HepG2 (cell line): ENCODE data around the gene SCYGR5. TPM values are rescaled to one million over a fixed set of nuclear protein-coding genes. Genes with fewer than 3 reads are reported as not detected.

Experiments
- ARNT2 ChIP-seq: sonication (generic); formaldehyde crosslinking; IDR thresholded peaks from 2 replicates; pipeline ENCODE4 v1.8.0; 2022; ENCODE audit warnings: mild to moderate bottlenecking, low read depth, missing genetic modification reagents, moderate library complexity
- ATF1 ChIP-seq: IDR thresholded peaks from 2 replicates; pipeline ENCODE4 v1.6.1; 2016; ENCODE audit warnings: mild to moderate bottlenecking, control low read depth
- ATRX ChIP-seq: sonication (generic); formaldehyde crosslinking; IDR thresholded peaks from 2 replicates; pipeline ENCODE4 v1.4.0; 2020; ENCODE audit warnings: missing genetic modification reagents, borderline replicate concordance
- DNMT1 ChIP-seq: sonication (generic); formaldehyde crosslinking; IDR thresholded peaks from 2 replicates; pipeline ENCODE4 v1.5.1; 2020; ENCODE audit warnings: mild to moderate bottlenecking, missing genetic modification reagents
- EHMT2 ChIP-seq: fragments of 200-600 bp; sonication (generic); IDR thresholded peaks from 2 replicates; pipeline ENCODE4 v1.7.0; 2017; ENCODE audit warnings: antibody characterized with exemption, low read depth, low read length, borderline replicate concordance
- ETV5 ChIP-seq: IDR thresholded peaks from 2 replicates; pipeline ENCODE4 v1.6.1; 2018; ENCODE audit warnings: missing biosample characterization, missing genetic modification reagents, inconsistent platforms, borderline replicate concordance
- GZF1 ChIP-seq: sonication (generic); formaldehyde crosslinking; IDR thresholded peaks from 2 replicates; pipeline ENCODE4 v1.5.1; 2020; ENCODE audit warnings: mild to moderate bottlenecking, missing genetic modification reagents
- JUNB ChIP-seq: sonication (generic); formaldehyde crosslinking; IDR thresholded peaks from 2 replicates; pipeline ENCODE4 v1.8.0; 2022; ENCODE audit warnings: missing genetic modification reagents, mild to moderate bottlenecking, borderline replicate concordance
- PHF8 ChIP-seq: sonication (generic); formaldehyde crosslinking; IDR thresholded peaks from 2 replicates; pipeline ENCODE4 v1.5.0; 2020; ENCODE audit warnings: missing genetic modification reagents
- RXRB ChIP-seq: IDR thresholded peaks from 2 replicates; pipeline ENCODE4 v1.6.1; 2016; ENCODE audit warnings: borderline replicate concordance, missing genetic modification reagents, missing compliant biosample characterization
- SAP130 ChIP-seq: IDR thresholded peaks from 2 replicates; pipeline ENCODE4 v1.6.1; 2016; ENCODE audit warnings: low read depth
- SIX4 ChIP-seq: sonication (generic); formaldehyde crosslinking; IDR thresholded peaks from 2 replicates; pipeline ENCODE4 v1.4.0; 2020; ENCODE audit warnings: missing genetic modification reagents
- SMC3 ChIP-seq: IDR thresholded peaks from 2 replicates; pipeline ENCODE4 v1.6.1; 2011; ENCODE audit warnings: low read length, improper control_type of control experiment
- TCF7 ChIP-seq: sonication (generic); IDR thresholded peaks from 2 replicates; pipeline ENCODE4 v1.6.1; 2016; ENCODE audit warnings: antibody characterized with exemption, low read depth
- ZFP36L1 ChIP-seq: sonication (generic); formaldehyde crosslinking; IDR thresholded peaks from 2 replicates; pipeline ENCODE4 v1.8.0; 2022; ENCODE audit warnings: mild to moderate bottlenecking, missing genetic modification reagents, moderate library complexity
- ZFP36L2 ChIP-seq: sonication (generic); formaldehyde crosslinking; IDR thresholded peaks from 2 replicates; pipeline ENCODE4 v1.4.0; 2020; ENCODE audit warnings: missing genetic modification reagents
- ZNF572 ChIP-seq: sonication (generic); formaldehyde crosslinking; IDR thresholded peaks from 2 replicates; pipeline ENCODE4 v1.5.1; 2020; ENCODE audit warnings: mild to moderate bottlenecking, missing genetic modification reagents
- polyA plus RNA-seq, 8 experiments: library from polyadenylated mRNA; depleted of rRNA in 3 of 8; stranded (reverse) in 7 of 8; unstranded in 1 of 8; fragments of >200 nt; fragmentation: Illumina TruSeq in 4 of 8; extraction: Trizol in 4 of 8; gene quantifications; 2 replicates each; pipeline versions ENCODE4 v1.2.1 to v1.2.3, GENCODE V29; 2011 to 2016; ENCODE audit warnings: low read depth in 4 of 8, missing spikeins in 1 of 8, mixed read lengths in 1 of 8; ENCODE audit not compliant: insufficient read depth in 1 of 8
- total RNA-seq, 5 experiments: library from RNA; depleted of rRNA; stranded (reverse); fragments of >200 nt; fragmentation: Illumina TruSeq; extraction: Trizol; gene quantifications; 2 replicates each; pipeline ENCODE4 v1.2.3, GENCODE V29; 2016; ENCODE audit warnings: low read depth in 1 of 5
- TF ChIP-seq, protein P1 (sequence below): sonication (generic); formaldehyde crosslinking; IDR thresholded peaks from 2 replicates; pipeline ENCODE4 v1.8.1; 2023; ENCODE audit warnings: missing genetic modification reagents, inconsistent platforms, borderline replicate concordance
- TF ChIP-seq, protein P2 (sequence below): IDR thresholded peaks from 2 replicates; pipeline ENCODE4 v1.4.0; 2020; ENCODE audit warnings: mild to moderate bottlenecking, missing genetic modification reagents
- TF ChIP-seq, protein P3 (sequence below): sonication (generic); formaldehyde crosslinking; IDR thresholded peaks from 2 replicates; pipeline ENCODE4 v1.9.0; 2021; ENCODE audit warnings: missing genetic modification reagents, borderline replicate concordance
- TF ChIP-seq, protein P4 (sequence below): sonication (generic); formaldehyde crosslinking; IDR thresholded peaks from 2 replicates; pipeline ENCODE4 v1.4.0; 2020; ENCODE audit warnings: missing genetic modification reagents
- TF ChIP-seq, protein P5 (sequence below): sonication (generic); formaldehyde crosslinking; IDR thresholded peaks from 2 replicates; pipeline ENCODE4 v1.8.1; 2023; ENCODE audit warnings: mild to moderate bottlenecking, inconsistent platforms, moderate library complexity, missing genetic modification reagents, borderline replicate concordance
- TF ChIP-seq, protein P6 (sequence below): sonication (generic); formaldehyde crosslinking; IDR thresholded peaks from 2 replicates; pipeline ENCODE4 v1.4.0; 2020; ENCODE audit warnings: missing genetic modification reagents, low read depth, mild to moderate bottlenecking, borderline replicate concordance

The SCYGR5 gene
- total and polyA plus RNA-seq, 2 of the 13 experiments (the other 11 are each of a cell fraction or from before 2014, with no cell fraction given) = not detected

DNA sequence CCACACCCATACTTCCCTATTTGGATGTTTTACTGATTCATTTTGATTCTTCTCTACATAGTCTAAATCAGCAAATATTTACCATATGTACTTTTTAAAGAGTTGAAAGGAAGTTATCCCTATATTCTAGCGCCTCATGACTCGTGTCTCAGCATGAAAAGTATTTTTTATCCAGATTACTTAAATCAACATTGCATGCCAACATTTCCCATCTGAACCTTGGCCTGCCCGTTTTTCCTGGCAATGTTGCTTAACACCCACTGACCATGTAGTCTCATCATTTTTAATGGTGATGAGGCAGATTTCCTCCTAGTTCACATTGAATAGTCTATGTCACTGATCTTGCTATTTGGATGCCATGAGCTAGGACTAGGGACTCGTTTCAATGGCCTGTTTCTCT, 13.2 kb upstream of the SCYGR5 start (continued):
- TF ChIP-seq, protein P1, sequence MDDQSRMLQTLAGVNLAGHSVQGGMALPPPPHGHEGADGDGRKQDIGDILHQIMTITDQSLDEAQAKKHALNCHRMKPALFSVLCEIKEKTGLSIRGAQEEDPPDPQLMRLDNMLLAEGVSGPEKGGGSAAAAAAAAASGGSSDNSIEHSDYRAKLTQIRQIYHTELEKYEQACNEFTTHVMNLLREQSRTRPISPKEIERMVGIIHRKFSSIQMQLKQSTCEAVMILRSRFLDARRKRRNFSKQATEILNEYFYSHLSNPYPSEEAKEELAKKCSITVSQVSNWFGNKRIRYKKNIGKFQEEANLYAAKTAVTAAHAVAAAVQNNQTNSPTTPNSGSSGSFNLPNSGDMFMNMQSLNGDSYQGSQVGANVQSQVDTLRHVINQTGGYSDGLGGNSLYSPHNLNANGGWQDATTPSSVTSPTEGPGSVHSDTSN (CRISPR knock-in tag) = no peak
- TF ChIP-seq RXRB (no peak), GZF1 (CRISPR knock-in tag) (no peak), PHF8 (CRISPR knock-in tag) (no peak), ATF1 (no peak), SAP130 (peak; percentile 46), ETV5 (CRISPR knock-in tag) (no peak), ZFP36L2 (CRISPR knock-in tag) (no peak), ATRX (CRISPR knock-in tag) (no peak), JUNB (CRISPR knock-in tag) (no peak), DNMT1 (CRISPR knock-in tag) (no peak), ZFP36L1 (no peak), EHMT2 (peak; percentile 67), TCF7 (peak; percentile 68), SIX4 (CRISPR knock-in tag) (no peak), SMC3 (peak; percentile 5; the same call in 1 of the 2 replicates), ZNF572 (no peak), ARNT2 (CRISPR knock-in tag) (no peak)
- TF ChIP-seq, protein P2, sequence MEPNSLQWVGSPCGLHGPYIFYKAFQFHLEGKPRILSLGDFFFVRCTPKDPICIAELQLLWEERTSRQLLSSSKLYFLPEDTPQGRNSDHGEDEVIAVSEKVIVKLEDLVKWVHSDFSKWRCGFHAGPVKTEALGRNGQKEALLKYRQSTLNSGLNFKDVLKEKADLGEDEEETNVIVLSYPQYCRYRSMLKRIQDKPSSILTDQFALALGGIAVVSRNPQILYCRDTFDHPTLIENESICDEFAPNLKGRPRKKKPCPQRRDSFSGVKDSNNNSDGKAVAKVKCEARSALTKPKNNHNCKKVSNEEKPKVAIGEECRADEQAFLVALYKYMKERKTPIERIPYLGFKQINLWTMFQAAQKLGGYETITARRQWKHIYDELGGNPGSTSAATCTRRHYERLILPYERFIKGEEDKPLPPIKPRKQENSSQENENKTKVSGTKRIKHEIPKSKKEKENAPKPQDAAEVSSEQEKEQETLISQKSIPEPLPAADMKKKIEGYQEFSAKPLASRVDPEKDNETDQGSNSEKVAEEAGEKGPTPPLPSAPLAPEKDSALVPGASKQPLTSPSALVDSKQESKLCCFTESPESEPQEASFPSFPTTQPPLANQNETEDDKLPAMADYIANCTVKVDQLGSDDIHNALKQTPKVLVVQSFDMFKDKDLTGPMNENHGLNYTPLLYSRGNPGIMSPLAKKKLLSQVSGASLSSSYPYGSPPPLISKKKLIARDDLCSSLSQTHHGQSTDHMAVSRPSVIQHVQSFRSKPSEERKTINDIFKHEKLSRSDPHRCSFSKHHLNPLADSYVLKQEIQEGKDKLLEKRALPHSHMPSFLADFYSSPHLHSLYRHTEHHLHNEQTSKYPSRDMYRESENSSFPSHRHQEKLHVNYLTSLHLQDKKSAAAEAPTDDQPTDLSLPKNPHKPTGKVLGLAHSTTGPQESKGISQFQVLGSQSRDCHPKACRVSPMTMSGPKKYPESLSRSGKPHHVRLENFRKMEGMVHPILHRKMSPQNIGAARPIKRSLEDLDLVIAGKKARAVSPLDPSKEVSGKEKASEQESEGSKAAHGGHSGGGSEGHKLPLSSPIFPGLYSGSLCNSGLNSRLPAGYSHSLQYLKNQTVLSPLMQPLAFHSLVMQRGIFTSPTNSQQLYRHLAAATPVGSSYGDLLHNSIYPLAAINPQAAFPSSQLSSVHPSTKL (CRISPR knock-in tag) = peak; percentile 67
- TF ChIP-seq, protein P3, sequence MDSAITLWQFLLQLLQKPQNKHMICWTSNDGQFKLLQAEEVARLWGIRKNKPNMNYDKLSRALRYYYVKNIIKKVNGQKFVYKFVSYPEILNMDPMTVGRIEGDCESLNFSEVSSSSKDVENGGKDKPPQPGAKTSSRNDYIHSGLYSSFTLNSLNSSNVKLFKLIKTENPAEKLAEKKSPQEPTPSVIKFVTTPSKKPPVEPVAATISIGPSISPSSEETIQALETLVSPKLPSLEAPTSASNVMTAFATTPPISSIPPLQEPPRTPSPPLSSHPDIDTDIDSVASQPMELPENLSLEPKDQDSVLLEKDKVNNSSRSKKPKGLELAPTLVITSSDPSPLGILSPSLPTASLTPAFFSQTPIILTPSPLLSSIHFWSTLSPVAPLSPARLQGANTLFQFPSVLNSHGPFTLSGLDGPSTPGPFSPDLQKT = no peak
- TF ChIP-seq, protein P4, sequence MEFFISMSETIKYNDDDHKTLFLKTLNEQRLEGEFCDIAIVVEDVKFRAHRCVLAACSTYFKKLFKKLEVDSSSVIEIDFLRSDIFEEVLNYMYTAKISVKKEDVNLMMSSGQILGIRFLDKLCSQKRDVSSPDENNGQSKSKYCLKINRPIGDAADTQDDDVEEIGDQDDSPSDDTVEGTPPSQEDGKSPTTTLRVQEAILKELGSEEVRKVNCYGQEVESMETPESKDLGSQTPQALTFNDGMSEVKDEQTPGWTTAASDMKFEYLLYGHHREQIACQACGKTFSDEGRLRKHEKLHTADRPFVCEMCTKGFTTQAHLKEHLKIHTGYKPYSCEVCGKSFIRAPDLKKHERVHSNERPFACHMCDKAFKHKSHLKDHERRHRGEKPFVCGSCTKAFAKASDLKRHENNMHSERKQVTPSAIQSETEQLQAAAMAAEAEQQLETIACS (CRISPR knock-in tag) = no peak
- TF ChIP-seq, protein P5, sequence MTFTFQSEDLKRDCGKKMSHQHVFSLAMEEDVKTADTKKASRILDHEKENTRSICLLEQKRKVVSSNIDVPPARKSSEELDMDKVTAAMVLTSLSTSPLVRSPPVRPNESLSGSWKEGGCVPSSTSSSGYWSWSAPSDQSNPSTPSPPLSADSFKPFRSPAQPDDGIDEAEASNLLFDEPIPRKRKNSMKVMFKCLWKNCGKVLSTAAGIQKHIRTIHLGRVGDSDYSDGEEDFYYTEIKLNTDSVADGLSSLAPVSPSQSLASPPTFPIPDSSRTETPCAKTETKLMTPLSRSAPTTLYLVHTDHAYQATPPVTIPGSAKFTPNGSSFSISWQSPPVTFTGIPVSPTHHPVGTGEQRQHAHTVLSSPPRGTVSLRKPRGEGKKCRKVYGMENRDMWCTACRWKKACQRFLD = no peak
- TF ChIP-seq, protein P6, sequence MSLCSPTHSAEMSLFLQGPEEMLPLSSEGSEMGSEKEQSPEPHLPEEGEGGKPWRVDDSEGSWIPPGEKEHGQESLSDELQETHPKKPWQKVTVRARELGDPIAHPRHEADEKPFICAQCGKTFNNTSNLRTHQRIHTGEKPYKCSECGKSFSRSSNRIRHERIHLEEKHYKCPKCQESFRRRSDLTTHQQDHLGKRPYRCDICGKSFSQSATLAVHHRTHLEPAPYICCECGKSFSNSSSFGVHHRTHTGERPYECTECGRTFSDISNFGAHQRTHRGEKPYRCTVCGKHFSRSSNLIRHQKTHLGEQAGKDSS (CRISPR knock-in tag) = no peak
